ENCODE data around the gene GHRHR. TPM values are rescaled to one million over a fixed set of nuclear protein-coding genes. Genes with fewer than 3 reads are reported as not detected.

The GHRHR gene
- total and polyA plus RNA-seq, 9 of the 15 experiments (the other 6 are each of a cell fraction or from before 2014, with no cell fraction given) = not detected

GRCh38 chr7:30920021-30920583 lies 43.7 kb upstream of the GHRHR start (continued):
- no peak for TF ChIP-seq ZBTB43 (CRISPR knock-in tag; IDR thresholded peaks at IDR 0.05)
- TF ChIP-seq ZNF318 (IDR thresholded peaks at IDR 0.05; ENCODE audit: borderline replicate concordance in 1 of 2, low read depth in 1 of 2) = no peak
- TF ChIP-seq MLLT1 (IDR thresholded peaks at IDR 0.05) = no peak
- TF ChIP-seq SUPT5H (IDR thresholded peaks at IDR 0.05) = no peak
- no peak for TF ChIP-seq ZFP30 (CRISPR knock-in tag; IDR thresholded peaks at IDR 0.05; ENCODE audit: borderline replicate concordance)
- TF ChIP-seq ZNF175 (CRISPR knock-in tag; IDR thresholded peaks at IDR 0.05; ENCODE audit: low read depth) = no peak
- TF ChIP-seq DIDO1 (tag; IDR thresholded peaks at IDR 0.05; ENCODE audit: low read depth) = no peak
- TF ChIP-seq KDM5B (IDR thresholded peaks at IDR 0.05; ENCODE audit: insufficient replicate concordance, low read depth, low read length) = no peak
- TF ChIP-seq PBX2 (CRISPR knock-in tag; IDR thresholded peaks at IDR 0.05; ENCODE audit: low read depth) = no peak
- TF ChIP-seq PBX2 (tag; conservative IDR thresholded peaks at IDR 0.05; ENCODE audit: low read depth) = peak; percentile 70
- no peak for TF ChIP-seq TEAD2 (tag; IDR thresholded peaks at IDR 0.05)
- TF ChIP-seq FOXK1 (CRISPR knock-in tag; IDR thresholded peaks at IDR 0.05; ENCODE audit: borderline replicate concordance) = no peak
- no peak for TF ChIP-seq BRCA1 (IDR thresholded peaks at IDR 0.05)
- no peak for TF ChIP-seq BRCA1 (CRISPR knock-in tag; IDR thresholded peaks at IDR 0.05)
- no peak for TF ChIP-seq XRCC3 (IDR thresholded peaks at IDR 0.05)

Measured in K562 (cell line).